CD4-positive, CD25-positive, alpha-beta regulatory T cell (primary cell): ENCODE data around the gene CCDC106. TPM values are rescaled to one million over a fixed set of nuclear protein-coding genes. Genes with fewer than 3 reads are reported as not detected.

Experiments
- ATAC-seq, 2 donors: fragments of 150-1000 bp; cut with Tn5 transposase; one replicate each; pipeline ENCODE4 v1.10.0; 2021; ENCODE audit warnings: low read depth in 2 of 2, moderate number of reproducible peaks in 2 of 2, moderate library complexity in 1 of 2
- DNase-seq, 3 donors: peaks; one replicate each; pipeline versions ENCODE4 v3.0.0 to v3.0.0-alpha.2; 2012 to 2022; ENCODE audit warnings: mixed read lengths in 1 of 3
- H3K27ac ChIP-seq: one replicate; pipeline ENCODE4 v1.7.0; 2013; ENCODE audit warnings: mild to moderate bottlenecking, low read length; ENCODE audit not compliant: insufficient read depth, poor library complexity, severe bottlenecking
- H3K27me3 ChIP-seq: one replicate; pipeline ENCODE4 v1.7.0; 2013; ENCODE audit warnings: low read length; ENCODE audit not compliant: control insufficient read depth, insufficient read depth
- H3K36me3 ChIP-seq: one replicate; pipeline ENCODE4 v1.7.0; 2013; ENCODE audit warnings: mild to moderate bottlenecking, low read length, moderate library complexity; ENCODE audit not compliant: control insufficient read depth, insufficient read depth
- H3K4me1 ChIP-seq: 2 replicates; pipeline ENCODE4 v1.7.0; 2013; ENCODE audit warnings: mild to moderate bottlenecking, low read length; ENCODE audit not compliant: insufficient read depth, control insufficient read depth, poor library complexity, severe bottlenecking
- H3K4me3 ChIP-seq: one replicate; pipeline ENCODE4 v1.7.0; 2013; ENCODE audit warnings: low read depth, mild to moderate bottlenecking, low read length, moderate library complexity
- H3K9me3 ChIP-seq, 2 experiments: 1 replicate in 1 of 2; 2 replicates in 1 of 2; pipeline ENCODE4 v1.7.0; 2013; ENCODE audit warnings: low read length in 2 of 2, mild to moderate bottlenecking in 1 of 2, moderate library complexity in 1 of 2; ENCODE audit not compliant: control insufficient read depth in 2 of 2
- H3K27ac Mint-ChIP-seq, 3 donors: one replicate each; pipeline ENCODE4 v1.8.0; 2020 to 2022; ENCODE audit warnings: mild to moderate bottlenecking in 3 of 3, mixed read lengths in 3 of 3, moderate library complexity in 2 of 3
- H3K27me3 Mint-ChIP-seq: one replicate; pipeline ENCODE4 v1.8.0; 2022; ENCODE audit warnings: mild to moderate bottlenecking, mixed read lengths
- H3K36me3 Mint-ChIP-seq: one replicate; pipeline ENCODE4 v1.8.0; 2020; ENCODE audit warnings: mixed read lengths
- H3K4me1 Mint-ChIP-seq, 4 donors: one replicate each; pipeline ENCODE4 v1.8.0; 2020 to 2022; ENCODE audit warnings: mixed read lengths in 4 of 4, mild to moderate bottlenecking in 1 of 4
- H3K4me3 Mint-ChIP-seq, 4 donors: one replicate each; pipeline ENCODE4 v1.8.0; 2020 to 2022; ENCODE audit warnings: mild to moderate bottlenecking in 4 of 4, mixed read lengths in 4 of 4, moderate library complexity in 3 of 4
- H3K9me3 Mint-ChIP-seq, 7 donors: one replicate each; pipeline ENCODE4 v1.8.0; 2020 to 2022; ENCODE audit warnings: mixed read lengths in 7 of 7, mild to moderate bottlenecking in 3 of 7, moderate library complexity in 2 of 7
- polyA plus RNA-seq, 4 donors: library from polyadenylated mRNA; unstranded; fragments of 300-500 nt; fragmentation: Illumina TruSeq; gene quantifications; one replicate each; pipeline ENCODE4 v1.2.3, GENCODE V29; 2021
- total RNA-seq: library from RNA; stranded (reverse); gene quantifications from one replicate; pipeline ENCODE4 v1.2.3, GENCODE V29; 2022

The CCDC106 gene
- total RNA-seq (0.99 TPM), polyA plus RNA-seq (1 to 10 TPM in 1 of 4 donors, under 1 TPM in 3; 0.22 to 1.0 (median 0.51) TPM)

DNA sequence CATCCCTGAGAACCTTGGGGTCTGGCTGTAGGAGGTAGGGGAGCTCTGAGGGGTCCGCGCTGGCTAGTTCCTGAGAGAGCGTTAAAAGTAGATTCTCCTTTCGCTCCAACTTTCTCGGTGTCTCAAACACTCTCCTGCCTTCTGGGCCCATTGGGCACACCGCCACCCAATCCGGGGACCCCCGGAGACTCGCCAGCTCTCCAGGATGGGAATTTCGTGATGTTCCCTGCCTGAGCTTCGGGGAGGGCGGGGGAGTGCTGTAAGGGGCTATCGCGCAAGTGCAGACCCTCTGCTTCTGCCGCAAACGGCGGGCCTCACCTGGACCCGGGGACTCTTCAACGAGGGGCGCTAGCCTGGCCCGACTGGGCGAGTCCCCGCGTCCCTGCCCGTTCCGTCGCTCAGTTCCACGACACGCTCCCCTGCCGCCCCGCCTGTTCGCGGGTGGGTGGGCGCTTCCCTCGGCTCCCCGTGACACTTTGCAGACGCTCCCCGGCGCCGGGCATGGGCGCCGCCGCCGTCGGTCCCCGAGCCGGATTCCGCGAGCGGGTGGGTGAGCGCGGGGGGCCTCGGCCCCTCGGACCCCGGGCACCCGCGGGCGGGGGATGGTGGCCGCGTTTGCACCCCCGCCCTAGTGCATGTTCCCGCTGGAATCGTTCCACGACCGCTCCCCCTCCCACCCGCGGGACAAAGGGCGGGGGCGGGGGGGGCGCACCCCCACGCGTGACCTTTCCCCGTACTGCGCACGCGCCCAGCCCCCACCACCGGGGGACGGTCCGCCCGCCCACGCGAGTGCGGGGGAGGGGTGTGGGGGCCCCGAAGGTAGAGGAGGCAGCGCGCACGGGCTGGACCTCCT is at the start of gene CCDC106:
TSS of gene CCDC106 (plus strand) at position 481 of the 853 bp plus-strand sequence. CDS start 835 bp downstream, outside the sequence.
- Mint-ChIP-seq H3K36me3 (no peaks in the 10 kb centered on the region), H3K27me3 (peaks cover 6% of the 10 kb centered on the region), H3K4me3 (peak within 1 kb of the TSS; percentile 79 to 90 (median 85)), H3K27ac (peak within 1 kb of the TSS in 2 of 3 donors; percentile 38 to 62), H3K9me3 (no peaks in the 10 kb centered on the region), H3K4me1 (peaks cover 0 to 46% (median 18%) of the 10 kb centered on the region in 4 donors)
- DNase-seq (peak in 2 of 3 donors; percentile 39 to 55), ATAC-seq (peak in 1 of 2 donors; percentile 20)
- peaks cover 8% of the 10 kb centered on the region for H3K36me3 ChIP-seq
- peak within 1 kb of the TSS; percentile 26 for H3K4me3 ChIP-seq
- peaks cover 39% of the 10 kb centered on the region for H3K4me1 ChIP-seq
- no peaks in the 10 kb centered on the region for H3K9me3 ChIP-seq
- H3K27ac ChIP-seq: peak within 1 kb of the TSS; percentile 55
- no peaks in the 10 kb centered on the region for H3K27me3 ChIP-seq

GRCh38 chr19:55598719-55599467 is 49.1 kb upstream of the CCDC106 start:
- H3K36me3 ChIP-seq: peaks cover 16% of the 10 kb centered on the region

DNA sequence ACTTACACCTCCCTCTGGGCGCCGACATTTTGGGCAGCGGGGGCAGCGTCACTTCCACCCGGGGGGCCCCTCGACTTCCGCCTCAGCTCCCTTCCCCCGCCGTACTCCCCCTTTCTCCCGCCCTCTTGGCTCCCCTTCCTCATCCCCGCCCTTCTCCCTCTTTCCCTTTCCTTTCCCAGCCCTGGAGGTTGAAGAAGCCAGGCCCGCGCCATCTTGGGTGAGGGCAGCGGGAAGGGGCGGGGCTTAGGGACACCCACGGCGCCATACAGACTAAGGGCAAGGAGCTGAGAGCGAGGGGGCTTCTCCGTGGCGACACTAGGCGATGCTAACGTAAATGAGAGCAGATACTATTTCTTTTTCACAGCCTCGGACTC is 48.6 kb upstream of the CCDC106 start, which contains the start of gene FIZ1:
TSS of gene FIZ1 (minus strand) at position 50 of the 374 bp plus-strand sequence. CDS start 1,652 bp downstream, outside the sequence.
- peak within 1 kb of the TSS; percentile 93 to 99 (median 98) for H3K4me3 Mint-ChIP-seq
- no peaks in the 10 kb centered on the region for H3K27me3 Mint-ChIP-seq
- peaks cover 27% of the 10 kb centered on the region for H3K36me3 Mint-ChIP-seq
- peaks cover 16% of the 10 kb centered on the region for H3K36me3 ChIP-seq
- H3K4me1 Mint-ChIP-seq: peaks cover 0 to 30% (median 18%) of the 10 kb centered on the region in 4 donors
- DNase-seq (peak; percentile 95 to 99 (median 97)), ATAC-seq (peak; percentile 73 to 79)
- peaks cover 0 to 2% (median 0%) of the 10 kb centered on the region in 7 donors for H3K9me3 Mint-ChIP-seq
- peak within 1 kb of the TSS; percentile 98 to 99 (median 98) for H3K27ac Mint-ChIP-seq
- peak within 1 kb of the TSS; percentile 98 for H3K4me3 ChIP-seq
- H3K9me3 ChIP-seq: no peaks in the 10 kb centered on the region
- H3K27ac ChIP-seq: peak within 1 kb of the TSS; percentile 97
- no peaks in the 10 kb centered on the region for H3K27me3 ChIP-seq
- peaks cover 14% of the 10 kb centered on the region for H3K4me1 ChIP-seq

More at GRCh38 chr19:55598719-55599467, 49.1 kb upstream of the CCDC106 start:
- Mint-ChIP-seq H3K27ac (peak overlapping the region; percentile 98 to 99 (median 98)), H3K27me3 (no peaks in the 10 kb centered on the region), H3K4me3 (peak overlapping the region; percentile 93 to 99 (median 98)), H3K36me3 (peaks cover 27% of the 10 kb centered on the region), H3K9me3 (peaks cover 0 to 2% (median 0%) of the 10 kb centered on the region in 7 donors), H3K4me1 (peaks cover 0 to 28% (median 17%) of the 10 kb centered on the region in 4 donors)
- ATAC-seq (peak; percentile 59 to 60), DNase-seq (peak; percentile 85 to 94 (median 92))
- H3K9me3 ChIP-seq: no peaks in the 10 kb centered on the region
- no peaks in the 10 kb centered on the region for H3K27me3 ChIP-seq
- peaks cover 10% of the 10 kb centered on the region for H3K4me1 ChIP-seq
- H3K27ac ChIP-seq: peak overlapping the region; percentile 97
- peak overlapping the region; percentile 38 for H3K4me3 ChIP-seq

- Mint-ChIP-seq H3K4me3 (peak within 1 kb of the TSS; percentile 93 to 99 (median 98)), H3K4me1 (peaks cover 0 to 36% (median 23%) of the 10 kb centered on the region in 4 donors), H3K27ac (peak within 1 kb of the TSS; percentile 98 to 99 (median 98)), H3K36me3 (peaks cover 22% of the 10 kb centered on the region), H3K9me3 (peaks cover 0 to 2% (median 0%) of the 10 kb centered on the region in 7 donors), H3K27me3 (no peaks in the 10 kb centered on the region)
- no peaks in the 10 kb centered on the region for H3K27me3 ChIP-seq
- H3K27ac ChIP-seq: peak within 1 kb of the TSS; percentile 97
- H3K9me3 ChIP-seq: no peaks in the 10 kb centered on the region
- H3K4me1 ChIP-seq: peaks cover 19% of the 10 kb centered on the region
- H3K36me3 ChIP-seq: peaks cover 14% of the 10 kb centered on the region
- DNase-seq (peak; percentile 78 to 93 (median 93)), ATAC-seq (peak; percentile 65 to 68)
- peak within 1 kb of the TSS; percentile 98 for H3K4me3 ChIP-seq
Measured at GRCh38 chr19:55599842-55600661, 48.0 kb upstream of the CCDC106 start, which contains the start of gene ZNF524. TSS of gene ZNF524 (plus strand) at chr19:55600288. CDS start at chr19:55602113, 1,825 bp downstream.

DNA sequence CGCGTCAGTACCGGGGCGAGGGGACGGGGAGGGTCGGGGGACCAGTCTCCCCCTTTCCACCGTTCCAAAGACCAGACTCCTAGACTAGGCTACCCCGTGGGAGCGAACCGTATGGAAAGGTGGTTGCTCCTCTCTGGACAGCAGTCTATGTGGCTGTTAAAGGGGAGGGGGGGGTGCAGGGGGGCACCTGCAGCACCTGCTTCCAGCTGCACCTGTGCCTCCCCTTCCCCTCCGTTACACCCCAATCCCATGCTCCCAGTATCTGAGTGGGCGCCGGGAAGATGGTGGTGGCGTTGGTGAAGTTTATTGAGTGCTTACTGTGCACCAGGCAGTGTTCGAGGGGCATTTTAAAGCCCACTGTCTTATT is 47.4 kb upstream of the CCDC106 start:
- Histone ChIP-seq H3K36me3 (peaks cover 9% of the 10 kb centered on the region), H3K9me3 (no peaks in the 10 kb centered on the region), H3K4me1 (peaks cover 19% of the 10 kb centered on the region), H3K27ac (peak overlapping the region; percentile 97), H3K27me3 (no peaks in the 10 kb centered on the region), H3K4me3 (peak overlapping the region; percentile 71)
- Mint-ChIP-seq H3K4me3 (peak overlapping the region; percentile 87 to 95 (median 88)), H3K36me3 (peaks cover 16% of the 10 kb centered on the region), H3K27me3 (no peaks in the 10 kb centered on the region), H3K4me1 (peaks cover 0 to 37% (median 24%) of the 10 kb centered on the region in 4 donors), H3K27ac (peak overlapping the region; percentile 75 to 93 (median 85)), H3K9me3 (peaks cover 0 to 1% (median 0%) of the 10 kb centered on the region in 7 donors)
- no peak for ATAC-seq
- DNase-seq: no peak

- ATAC-seq (no peak), DNase-seq (peak in 1 of 3 donors; percentile 9)
- Histone ChIP-seq H3K9me3 (no peaks in the 10 kb centered on the region), H3K27me3 (no peaks in the 10 kb centered on the region), H3K27ac (peak overlapping the region; percentile 97), H3K4me3 (peak overlapping the region; percentile 71), H3K36me3 (peaks cover 5% of the 10 kb centered on the region), H3K4me1 (peaks cover 24% of the 10 kb centered on the region)
- Mint-ChIP-seq H3K27ac (peak overlapping the region; percentile 75 to 93 (median 85)), H3K4me3 (peak overlapping the region; percentile 87 to 95 (median 88)), H3K27me3 (no peaks in the 10 kb centered on the region), H3K9me3 (peaks cover 0 to 1% (median 0%) of the 10 kb centered on the region in 7 donors), H3K4me1 (peaks cover 0 to 40% (median 27%) of the 10 kb centered on the region in 4 donors), H3K36me3 (peaks cover 12% of the 10 kb centered on the region)
Measured at GRCh38 chr19:55601084-55601483, 46.9 kb upstream of the CCDC106 start.
